K562 (cell line): ENCODE data around the gene PRKCE. TPM values are rescaled to one million over a fixed set of nuclear protein-coding genes. Genes with fewer than 3 reads are reported as not detected.

Experiments used
- ATAC-seq: fragments of 200-7000 bp; cut with Tn5 transposase; 3 replicates; pipeline ENCODE4 v1.9.1; 2020; ENCODE audit warnings: moderate library complexity
- BruUV-seq: library from RNA; stranded (reverse); fragments of 400-500 nt; replicated peaks from 2 replicates; lab custom pipeline; 2021; lab: Mats Ljungman, UMichigan
- CTCF ChIA-PET: fragments of 300-600 bp; formaldehyde crosslinking; extraction: SDS; loops from one replicate; lab custom pipeline; 2021; ENCODE audit warnings: low intra/inter-chr PET ratio; lab: Yijun Ruan, JAX
- POLR2A ChIA-PET: fragments of 300-600, 350-650 bp; sonication (Branson Sonifier 250); formaldehyde crosslinking; extraction: SDS; loops from one replicate; lab custom pipeline; 2021; ENCODE audit warnings: antibody characterized with exemption, inconsistent platforms; lab: Yijun Ruan, JAX
- DNase-seq, 4 experiments: peaks; one replicate each; pipeline versions ENCODE4 v3.0.0 to v3.0.0-alpha.2; 2011 to 2018; ENCODE audit warnings: low spot score in 3 of 4, mixed read lengths in 3 of 4; ENCODE audit errors: extremely low read depth in 1 of 4
- FAIRE-seq: peaks from 2 replicates; lab custom pipeline; 2011; peaks lifted over from hg19 to GRCh38; lab: Jason Lieb, UNC
- H2AFZ ChIP-seq: 2 replicates; pipeline ENCODE4 v1.6.0; 2011; ENCODE audit warnings: low read depth, low read length, control low read depth, inconsistent platforms
- H3K27ac ChIP-seq: fragments of 200-600 bp; 3 replicates; pipeline ENCODE4 v1.8.0; 2011; ENCODE audit warnings: low read depth, mild to moderate bottlenecking, control low read depth, inconsistent platforms, low read length, moderate library complexity, mixed read lengths; ENCODE audit errors: extremely low read depth
- H3K27me3 ChIP-seq, 2 experiments: fragments of 300-600 bp in 1 of 2; 2 replicates in 1 of 2; 3 replicates in 1 of 2; pipeline versions ENCODE4 v1.6.0 to v1.8.0; 2011; ENCODE audit warnings: inconsistent platforms in 2 of 2, low read length in 2 of 2, mild to moderate bottlenecking in 1 of 2, mixed read lengths in 1 of 2, moderate library complexity in 1 of 2; ENCODE audit not compliant: control insufficient read depth in 2 of 2, insufficient read depth in 2 of 2
- H3K36me3 ChIP-seq: fragments of 300-600 bp; 3 replicates; pipeline ENCODE4 v1.8.0; 2011; ENCODE audit warnings: mild to moderate bottlenecking, low read length, inconsistent platforms; ENCODE audit not compliant: control insufficient read depth, insufficient read depth
- H3K4me1 ChIP-seq, 2 experiments: fragments of 200-600 bp in 1 of 2; replicated peaks in 1 of 2; 2 replicates in 1 of 2; 3 replicates in 1 of 2; pipeline versions ENCODE4 v1.5.1 to v1.8.0; 2011; ENCODE audit warnings: inconsistent platforms in 2 of 2, low read length in 2 of 2, mild to moderate bottlenecking in 1 of 2, mixed read lengths in 1 of 2, moderate library complexity in 1 of 2; ENCODE audit not compliant: control insufficient read depth in 2 of 2, insufficient read depth in 2 of 2
- H3K4me2 ChIP-seq: 2 replicates; pipeline ENCODE4 v1.6.1; 2011; ENCODE audit warnings: low read length, control low read depth, inconsistent platforms, mixed read lengths; ENCODE audit not compliant: insufficient read depth
- H3K4me3 ChIP-seq: fragments of 200-600 bp; sonication (generic), shearing (Covaris generic); 2 replicates; pipeline ENCODE4 v1.5.1; 2016; ENCODE audit warnings: control low read depth, inconsistent platforms
- H3K79me2 ChIP-seq: fragments of 200-600 bp; 3 replicates; pipeline ENCODE4 v1.8.0; 2011; ENCODE audit warnings: low read length, inconsistent platforms; ENCODE audit not compliant: control insufficient read depth, insufficient read depth
- H3K9ac ChIP-seq, 2 experiments: 2 replicates each; pipeline versions ENCODE4 v1.6.0 to v1.6.1; 2011; ENCODE audit warnings: low read depth in 2 of 2, low read length in 2 of 2, control low read depth in 1 of 2, inconsistent platforms in 1 of 2, mild to moderate bottlenecking in 1 of 2, mixed read lengths in 1 of 2; ENCODE audit not compliant: insufficient read depth in 1 of 2
- H3K9me1 ChIP-seq: one replicate; pipeline ENCODE4 v1.6.0; 2011; ENCODE audit warnings: inconsistent platforms, mild to moderate bottlenecking, low read length, moderate library complexity; ENCODE audit not compliant: control insufficient read depth, insufficient read depth
- H3K9me3 ChIP-seq: replicated peaks from 2 replicates; pipeline ENCODE4 v1.5.1; 2011; ENCODE audit warnings: low read depth, low read length, inconsistent platforms; ENCODE audit not compliant: control insufficient read depth, insufficient read depth
- H4K20me1 ChIP-seq: replicated peaks from 2 replicates; pipeline ENCODE4 v1.6.1; 2011; ENCODE audit warnings: low read length, inconsistent platforms, mixed read lengths; ENCODE audit not compliant: control insufficient read depth, insufficient read depth
- CXXC5 ChIP-seq: fragments of 250-450 bp; sonication (Bioruptor Pico); IDR thresholded peaks from 2 replicates; pipeline ENCODE4 v1.8.0; 2022; ENCODE audit warnings: inconsistent platforms, mild to moderate bottlenecking, moderate library complexity
- ETS1 ChIP-seq: conservative IDR thresholded peaks from 2 replicates; pipeline ENCODE4 v1.6.1; 2011; ENCODE audit warnings: low read depth, mild to moderate bottlenecking, low read length; ENCODE audit not compliant: control insufficient read depth
- FOXA3 ChIP-seq, 2 experiments: fragments of 450-650 bp in 1 of 2; sonication (generic) in 1 of 2; formaldehyde crosslinking; IDR thresholded peaks in 1 of 2; conservative IDR thresholded peaks in 1 of 2; 2 replicates each; pipeline versions ENCODE4 v1.4.0 to v1.8.0; 2020 to 2022; ENCODE audit warnings: mild to moderate bottlenecking in 2 of 2, missing genetic modification reagents in 1 of 2
- HDAC3 ChIP-seq: fragments of 450-650 bp; IDR thresholded peaks from 2 replicates; pipeline ENCODE4 v1.6.1; 2018; ENCODE audit warnings: borderline replicate concordance, mild to moderate bottlenecking, moderate library complexity; ENCODE audit not compliant: partially characterized antibody
- MAZ ChIP-seq, 2 experiments: fragments of 450-650 bp in 1 of 2; sonication (generic) in 1 of 2; formaldehyde crosslinking; IDR thresholded peaks in 1 of 2; conservative IDR thresholded peaks in 1 of 2; 2 replicates each; pipeline versions ENCODE4 v1.4.0 to v1.5.0; 2020; ENCODE audit warnings: mild to moderate bottlenecking in 1 of 2, missing genetic modification reagents in 1 of 2
- MBD2 ChIP-seq: sonication (generic); IDR thresholded peaks from 2 replicates; pipeline ENCODE4 v1.6.1; 2016; ENCODE audit warnings: low read depth, borderline replicate concordance
- SIRT6 ChIP-seq: IDR thresholded peaks from one replicate; pipeline ENCODE4 v1.6.1; 2012; ENCODE audit warnings: low read depth, mild to moderate bottlenecking, control low read depth, inconsistent platforms, low read length, moderate library complexity
- SMAD1 ChIP-seq: fragments of 150-350 bp; IDR thresholded peaks from 2 replicates; pipeline ENCODE4 v1.6.1; 2014; ENCODE audit warnings: low read length, low read depth; ENCODE audit not compliant: partially characterized antibody
- SNRNP70 ChIP-seq: fragments of 200-400 bp; formaldehyde crosslinking; optimal IDR thresholded peaks from 2 replicates; pipeline ENCODE3; 2017; ENCODE audit warnings: low read depth, low read length
- SP1 ChIP-seq: sonication (generic); formaldehyde crosslinking; IDR thresholded peaks from 2 replicates; pipeline ENCODE4 v1.8.1; 2022; ENCODE audit warnings: mild to moderate bottlenecking, missing genetic modification reagents
- VEZF1 ChIP-seq: fragments of 200-800 bp; sonication (Bioruptor generic); IDR thresholded peaks from 2 replicates; pipeline ENCODE4 v1.6.1; 2017; ENCODE audit warnings: missing genetic modification characterization, missing compliant biosample characterization
- YBX1 ChIP-seq: fragments of 450-650 bp; IDR thresholded peaks from 2 replicates; pipeline ENCODE4 v1.7.1; 2016; ENCODE audit warnings: mild to moderate bottlenecking
- ZBTB17 ChIP-seq: fragments of 450-650 bp; formaldehyde crosslinking; IDR thresholded peaks from 2 replicates; pipeline ENCODE4 v1.4.0; 2020; ENCODE audit warnings: mild to moderate bottlenecking
- ZBTB8A ChIP-seq: fragments of 450-650 bp; IDR thresholded peaks from 2 replicates; pipeline ENCODE4 v1.6.1; 2018; ENCODE audit warnings: mild to moderate bottlenecking, moderate library complexity; ENCODE audit not compliant: partially characterized antibody
- ZNF133 ChIP-seq: fragments of 250-450 bp; sonication (Bioruptor Pico); IDR thresholded peaks from 2 replicates; pipeline ENCODE4 v1.4.0; 2020; ENCODE audit warnings: mild to moderate bottlenecking
- ZNF324 ChIP-seq: fragments of 250-450 bp; sonication (Bioruptor Pico); IDR thresholded peaks from 2 replicates; pipeline ENCODE4 v1.4.0; 2020; ENCODE audit warnings: mild to moderate bottlenecking
- ZNF436 ChIP-seq: fragments of 250-450, 450-650 bp; sonication (Bioruptor Pico); formaldehyde crosslinking; IDR thresholded peaks from 2 replicates; pipeline ENCODE4 v1.7.0; 2020; ENCODE audit warnings: mild to moderate bottlenecking
- ZSCAN32 ChIP-seq: fragments of 450-650 bp; formaldehyde crosslinking; IDR thresholded peaks from 2 replicates; pipeline ENCODE4 v1.4.0; 2020; ENCODE audit warnings: mild to moderate bottlenecking, moderate library complexity
- WGBS: fragments of 100-300 bp; shearing (Covaris generic); methylation state at CpG from one replicate; pipeline ENCODE4 v1.1.6; 2016; ENCODE audit warnings: low coverage, mixed read lengths; ENCODE audit not compliant: insufficient coverage; ENCODE audit errors: missing lambda C conversion rate; 5-methylcytosine and 5-hydroxymethylcytosine counted together
- in situ Hi-C: fragments of 300-500 bp; cut with MboI; formaldehyde crosslinking; loops from 4 replicates; pipeline ENCODE4 v1.15.0; 2018; ENCODE audit warnings: inconsistent platforms, mixed read lengths
- intact Hi-C: fragments of 100-400 bp; cut with micrococcal nuclease; formaldehyde crosslinking; loops from 2 replicates; pipeline ENCODE4 v1.14.2; 2022
- polyA plus RNA-seq, 8 experiments: library from polyadenylated mRNA; depleted of rRNA in 4 of 8; stranded (reverse) in 5 of 8; unstranded in 3 of 8; fragments of >200 nt; fragmentation: Nextera tagmentation in 2 of 8; fragmentation: Illumina TruSeq in 1 of 8; extraction: Ambion mirVana in 2 of 8; extraction: Trizol in 1 of 8; gene quantifications; 2 replicates each; pipeline versions ENCODE4 v1.2.1 to v1.2.3, GENCODE V29; 2011 to 2014; ENCODE audit warnings: inconsistent platforms in 1 of 8, missing spikeins in 1 of 8
- total RNA-seq, 7 experiments: library from RNA; depleted of rRNA in 6 of 7; stranded (reverse); fragments of >200 nt in 6 of 7; fragmentation: Illumina TruSeq in 2 of 7; extraction: Trizol in 2 of 7; gene quantifications; 2 replicates each; pipeline versions ENCODE4 v1.2.1 to v1.2.3, GENCODE V29; 2011 to 2021; ENCODE audit warnings: low replicate concordance in 1 of 7
- TF ChIP-seq, protein P1 (sequence below): fragments of 450-650 bp; formaldehyde crosslinking; IDR thresholded peaks from 2 replicates; pipeline ENCODE4 v1.4.0; 2022; ENCODE audit warnings: mild to moderate bottlenecking, moderate library complexity

PRKCE gene
- total and polyA plus RNA-seq, 9 of the 15 experiments (the other 6 are each of a cell fraction or from before 2014, with no cell fraction given): 0.06 to 1.0 (median 0.22) TPM; not detected in 1

DNA sequence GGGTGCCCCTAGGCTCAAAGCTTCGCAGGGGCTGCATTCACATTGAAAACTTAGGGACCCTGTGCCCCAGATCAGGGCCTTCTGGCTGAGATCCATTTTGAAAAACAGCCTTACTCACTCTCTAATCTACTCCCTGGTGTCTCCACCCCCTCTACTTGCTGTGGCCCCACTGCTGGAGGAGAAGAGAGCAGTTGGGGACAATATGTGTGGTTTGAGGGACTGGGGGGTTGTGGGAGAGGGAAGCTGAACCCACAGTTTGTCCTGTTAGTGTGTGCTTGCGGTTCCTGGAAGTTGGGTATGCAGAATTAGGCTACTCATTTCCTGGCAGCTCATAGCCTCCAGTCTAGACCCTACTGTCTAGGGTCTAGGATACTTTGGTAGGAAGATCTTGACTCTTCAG, 211.4 kb downstream of the PRKCE start:
- intact Hi-C loops (no loop called here), in situ Hi-C loops (no loop called here)
- no peak overlapping the region for H2AFZ ChIP-seq
- no peak overlapping the region for H3K27ac ChIP-seq
- ChIA-PET POLR2A (no interaction called here), CTCF (no interaction called here)
- no peak overlapping the region for H3K4me3 ChIP-seq
- no peak overlapping the region for H3K9ac ChIP-seq
- ATAC-seq (no peak), DNase-seq (no peak), FAIRE-seq (no peak)
- BruUV-seq: no TSS peak
- no peaks in the 10 kb centered on the region for H3K79me2 ChIP-seq
- no peaks in the 10 kb centered on the region; the same call in 1 of the 2 replicates for H4K20me1 ChIP-seq
- H3K4me1 ChIP-seq: no peaks in the 10 kb centered on the region; a peak in 1 of 5 replicates
- H3K27me3 ChIP-seq: peaks cover 4 to 17% of the 10 kb centered on the region in 2 experiments; a peak in 3 of 5 replicates
- H3K4me2 ChIP-seq: no peak overlapping the region
- no peaks in the 10 kb centered on the region for H3K9me3 ChIP-seq
- H3K9me1 ChIP-seq: no peaks in the 10 kb centered on the region
- H3K36me3 ChIP-seq: no peaks in the 10 kb centered on the region
- 6% methylated on average over 2 of the region's 2 CpGs for WGBS
- no peak for TF ChIP-seq YBX1
- TF ChIP-seq CXXC5: no peak
- TF ChIP-seq SIRT6: no peak
- TF ChIP-seq VEZF1: peak; percentile 33; the same call in 1 of the 2 replicates
- no peak for TF ChIP-seq ETS1
- no peak for TF ChIP-seq MBD2
- TF ChIP-seq, protein P1, sequence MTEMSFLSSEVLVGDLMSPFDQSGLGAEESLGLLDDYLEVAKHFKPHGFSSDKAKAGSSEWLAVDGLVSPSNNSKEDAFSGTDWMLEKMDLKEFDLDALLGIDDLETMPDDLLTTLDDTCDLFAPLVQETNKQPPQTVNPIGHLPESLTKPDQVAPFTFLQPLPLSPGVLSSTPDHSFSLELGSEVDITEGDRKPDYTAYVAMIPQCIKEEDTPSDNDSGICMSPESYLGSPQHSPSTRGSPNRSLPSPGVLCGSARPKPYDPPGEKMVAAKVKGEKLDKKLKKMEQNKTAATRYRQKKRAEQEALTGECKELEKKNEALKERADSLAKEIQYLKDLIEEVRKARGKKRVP (CRISPR knock-in tag): 0 out of 2 replicates have a peak, but pooled peaks have one; percentile 44
- TF ChIP-seq HDAC3: no peak
- no peak for TF ChIP-seq ZSCAN32 (CRISPR knock-in tag)
- no peak for TF ChIP-seq SP1 (CRISPR knock-in tag)
- TF ChIP-seq ZNF133 (CRISPR knock-in tag): no peak
- TF ChIP-seq ZBTB8A: no peak
- no peak for TF ChIP-seq FOXA3 (CRISPR knock-in tag; conservative IDR thresholded peaks at IDR 0.05 in 1 of 2, IDR thresholded peaks at IDR 0.05 in 1 of 2)
- TF ChIP-seq ZNF324 (CRISPR knock-in tag): 0 out of 2 replicates have a peak, but pooled peaks have one; percentile 8
- TF ChIP-seq MAZ (CRISPR knock-in tag; conservative IDR thresholded peaks at IDR 0.05 in 1 of 2, IDR thresholded peaks at IDR 0.05 in 1 of 2): peak in 1 of 2 experiments; percentile 34; a peak in 1 of 4 replicates
- no peak for TF ChIP-seq SMAD1
- TF ChIP-seq ZNF436 (CRISPR knock-in tag): no peak
- no peak for TF ChIP-seq SNRNP70
- 0 out of 2 replicates have a peak, but pooled peaks have one; percentile 17 for TF ChIP-seq ZBTB17
